CD4-positive, alpha-beta T cell (primary cell): Measurements from ENCODE around the gene PDZRN3. TPM values are rescaled to one million over a fixed set of nuclear protein-coding genes. Genes with fewer than 3 reads are reported as not detected.

Experiments used
- ATAC-seq: fragments of 200-7000 bp; cut with Tn5 transposase; one replicate; pipeline ENCODE4 v1.10.0; 2022; ENCODE audit warnings: mild to moderate bottlenecking; ENCODE audit not compliant: poor library complexity
- CTCF ChIA-PET: fragments of 350-600 bp; sonication (Branson Sonifier 250); formaldehyde crosslinking; loops from one replicate; lab custom pipeline; 2021; ENCODE audit warnings: antibody characterized with exemption, inconsistent platforms; lab: Charles Lee
- POLR2A ChIA-PET: fragments of 350-600 bp; sonication (Branson Sonifier 250); formaldehyde crosslinking; loops from one replicate; lab custom pipeline; 2021; ENCODE audit warnings: antibody characterized with exemption, inconsistent platforms; lab: Charles Lee
- DNase-seq, 14 experiments: peaks; one replicate each; pipeline ENCODE4 v3.0.0-alpha.2; 2013 to 2020; ENCODE audit warnings: mixed read lengths in 2 of 14
- H3K27ac ChIP-seq, 2 donors: one replicate each; pipeline versions ENCODE4 v1.5.1 to v1.7.0; 2013; ENCODE audit warnings: low read length in 2 of 2, low read depth in 1 of 2, mild to moderate bottlenecking in 1 of 2
- H3K27me3 ChIP-seq, 2 experiments: 1 replicate in 1 of 2; 2 replicates in 1 of 2; pipeline versions ENCODE4 v1.6.1 to v1.7.0; 2013; ENCODE audit warnings: low read length in 2 of 2, control low read depth in 1 of 2, mild to moderate bottlenecking in 1 of 2, moderate library complexity in 1 of 2; ENCODE audit not compliant: insufficient read depth in 2 of 2, control insufficient read depth in 1 of 2
- H3K36me3 ChIP-seq: one replicate; pipeline ENCODE4 v1.6.1; 2013; ENCODE audit warnings: low read length, control low read depth; ENCODE audit not compliant: insufficient read depth
- H3K4me1 ChIP-seq: one replicate; pipeline ENCODE4 v1.6.1; 2013; ENCODE audit warnings: low read length, control low read depth; ENCODE audit not compliant: insufficient read depth
- H3K4me3 ChIP-seq: one replicate; pipeline ENCODE4 v1.5.1; 2013; ENCODE audit warnings: mild to moderate bottlenecking, low read length, moderate library complexity
- H3K9me3 ChIP-seq, 2 experiments: 1 replicate in 1 of 2; 2 replicates in 1 of 2; pipeline versions ENCODE4 v1.6.1 to v1.7.0; 2013; ENCODE audit warnings: low read length in 2 of 2, mild to moderate bottlenecking in 2 of 2, control low read depth in 1 of 2, moderate library complexity in 1 of 2; ENCODE audit not compliant: control insufficient read depth in 1 of 2, insufficient read depth in 1 of 2
- H3K27ac Mint-ChIP-seq: one replicate; pipeline ENCODE4 v1.8.0; 2020; ENCODE audit warnings: mixed read lengths
- H3K27me3 Mint-ChIP-seq: one replicate; pipeline ENCODE4 v1.8.0; 2021; ENCODE audit warnings: mixed read lengths
- H3K36me3 Mint-ChIP-seq: one replicate; pipeline ENCODE4 v1.8.0; 2021; ENCODE audit warnings: low read depth, mixed read lengths
- H3K4me1 Mint-ChIP-seq: one replicate; pipeline ENCODE4 v1.8.0; 2021; ENCODE audit warnings: low read depth, mixed read lengths
- H3K4me3 Mint-ChIP-seq: one replicate; pipeline ENCODE4 v1.8.0; 2020; ENCODE audit warnings: mild to moderate bottlenecking, mixed read lengths
- H3K9me3 Mint-ChIP-seq: one replicate; pipeline ENCODE4 v1.8.0; 2020; ENCODE audit warnings: mixed read lengths
- intact Hi-C, 2 experiments: fragments of 100-400 bp; cut with DNase I in 1 of 2; cut with micrococcal nuclease in 1 of 2; formaldehyde crosslinking; loops; one replicate each; pipeline versions ENCODE4 v1.15.1 to v1.9.0; 2023 to 2025; cut with DNase I, micrococcal nuclease
- total RNA-seq, 174 experiments: library from RNA in 2 of 174; stranded (reverse) in 2 of 174; gene quantifications; one replicate each; pipeline ENCODE4 v1.2.3 and lab custom pipeline; 2021 to 2026
- TF ChIP-seq, protein P1 (sequence below): fragments of 200-600 bp; IDR thresholded peaks from one replicate; pipeline ENCODE4 v1.8.0; 2022; ENCODE audit warnings: antibody characterized with exemption, mild to moderate bottlenecking

PDZRN3 gene
- total RNA-seq, 2 experiments from 2014 or later: not detected

DNA sequence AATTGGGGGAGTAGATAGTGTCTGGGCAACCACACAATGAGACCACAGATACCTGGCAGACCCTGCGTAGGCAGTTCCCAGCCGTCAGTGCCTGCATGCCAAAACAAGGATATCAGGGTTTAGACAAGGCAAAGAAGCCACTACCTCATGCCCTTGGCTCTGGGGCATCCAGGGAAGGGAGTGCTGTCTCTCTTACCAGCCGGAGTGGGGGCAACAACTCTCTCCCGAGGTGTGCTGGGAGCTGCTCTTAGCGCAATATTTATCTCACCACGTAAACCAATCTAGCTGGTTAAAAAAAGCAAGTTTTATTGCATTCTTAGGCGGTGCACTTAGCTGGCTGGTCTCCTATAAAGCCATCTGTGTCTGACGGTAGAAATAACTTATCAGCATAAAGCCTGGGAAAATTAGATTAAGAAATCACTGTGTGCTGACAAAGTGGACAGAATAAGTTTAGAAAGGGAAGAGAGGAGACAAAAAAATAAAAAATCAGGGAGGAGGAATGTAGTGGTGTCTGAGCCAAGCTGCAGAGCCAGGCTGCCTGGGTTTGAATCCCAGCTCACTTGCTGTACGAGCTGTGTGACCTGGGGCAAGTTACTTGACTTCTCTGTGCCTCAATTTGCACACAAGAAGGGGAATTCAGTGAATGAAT lies 273.2 kb downstream of the PDZRN3 start:
- H3K9me3 ChIP-seq: no peaks in the 10 kb centered on the region
- no peak overlapping the region for H3K4me3 ChIP-seq
- Mint-ChIP-seq H3K9me3 (no peaks in the 10 kb centered on the region), H3K27ac (no peak overlapping the region), H3K4me1 (no peaks in the 10 kb centered on the region), H3K36me3 (no peaks in the 10 kb centered on the region), H3K27me3 (peaks cover 22% of the 10 kb centered on the region), H3K4me3 (no peak overlapping the region)
- CTCF ChIA-PET: no interaction called here
- H3K4me1 ChIP-seq: no peaks in the 10 kb centered on the region
- DNase-seq (no peak), ATAC-seq (no peak)
- H3K27me3 ChIP-seq: no peaks in the 10 kb centered on the region
- no peak overlapping the region for H3K27ac ChIP-seq
- no peaks in the 10 kb centered on the region for H3K36me3 ChIP-seq
- TF ChIP-seq, protein P1, sequence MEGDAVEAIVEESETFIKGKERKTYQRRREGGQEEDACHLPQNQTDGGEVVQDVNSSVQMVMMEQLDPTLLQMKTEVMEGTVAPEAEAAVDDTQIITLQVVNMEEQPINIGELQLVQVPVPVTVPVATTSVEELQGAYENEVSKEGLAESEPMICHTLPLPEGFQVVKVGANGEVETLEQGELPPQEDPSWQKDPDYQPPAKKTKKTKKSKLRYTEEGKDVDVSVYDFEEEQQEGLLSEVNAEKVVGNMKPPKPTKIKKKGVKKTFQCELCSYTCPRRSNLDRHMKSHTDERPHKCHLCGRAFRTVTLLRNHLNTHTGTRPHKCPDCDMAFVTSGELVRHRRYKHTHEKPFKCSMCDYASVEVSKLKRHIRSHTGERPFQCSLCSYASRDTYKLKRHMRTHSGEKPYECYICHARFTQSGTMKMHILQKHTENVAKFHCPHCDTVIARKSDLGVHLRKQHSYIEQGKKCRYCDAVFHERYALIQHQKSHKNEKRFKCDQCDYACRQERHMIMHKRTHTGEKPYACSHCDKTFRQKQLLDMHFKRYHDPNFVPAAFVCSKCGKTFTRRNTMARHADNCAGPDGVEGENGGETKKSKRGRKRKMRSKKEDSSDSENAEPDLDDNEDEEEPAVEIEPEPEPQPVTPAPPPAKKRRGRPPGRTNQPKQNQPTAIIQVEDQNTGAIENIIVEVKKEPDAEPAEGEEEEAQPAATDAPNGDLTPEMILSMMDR: no peak
- POLR2A ChIA-PET: no interaction called here
- intact Hi-C loops: no loop called here

DNA sequence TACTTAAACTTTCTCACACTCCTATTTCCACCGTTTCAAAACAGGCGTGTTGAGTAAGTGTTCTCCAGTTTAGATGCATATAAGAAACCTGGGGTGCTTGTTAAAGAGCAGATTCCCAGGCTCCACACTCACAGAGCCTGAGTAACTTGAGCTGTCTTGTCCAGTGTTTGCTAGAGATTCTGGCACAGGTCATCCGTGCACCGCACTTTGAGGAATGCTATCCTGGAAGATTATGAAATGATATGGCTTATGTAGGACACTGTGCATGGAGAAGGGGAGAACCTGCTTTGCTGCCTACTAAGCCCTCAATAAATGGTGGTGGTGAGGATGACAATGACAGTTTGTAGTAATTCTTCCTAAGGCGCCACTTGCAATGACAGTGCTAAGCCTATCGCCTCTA lies 273.7 kb downstream of the PDZRN3 start:
- Mint-ChIP-seq H3K4me1 (no peaks in the 10 kb centered on the region), H3K27ac (no peak overlapping the region), H3K27me3 (peaks cover 24% of the 10 kb centered on the region), H3K4me3 (no peak overlapping the region), H3K9me3 (no peaks in the 10 kb centered on the region), H3K36me3 (no peaks in the 10 kb centered on the region)
- POLR2A ChIA-PET: no interaction called here
- H3K4me3 ChIP-seq: no peak overlapping the region
- TF ChIP-seq, protein P1: no peak
- DNase-seq (no peak), ATAC-seq (no peak)
- CTCF ChIA-PET: no interaction called here
- H3K9me3 ChIP-seq: no peaks in the 10 kb centered on the region
- no peak overlapping the region for H3K27ac ChIP-seq
- no peaks in the 10 kb centered on the region for H3K27me3 ChIP-seq
- H3K4me1 ChIP-seq: no peaks in the 10 kb centered on the region
- H3K36me3 ChIP-seq: no peaks in the 10 kb centered on the region
- intact Hi-C loops: no loop called here

DNA sequence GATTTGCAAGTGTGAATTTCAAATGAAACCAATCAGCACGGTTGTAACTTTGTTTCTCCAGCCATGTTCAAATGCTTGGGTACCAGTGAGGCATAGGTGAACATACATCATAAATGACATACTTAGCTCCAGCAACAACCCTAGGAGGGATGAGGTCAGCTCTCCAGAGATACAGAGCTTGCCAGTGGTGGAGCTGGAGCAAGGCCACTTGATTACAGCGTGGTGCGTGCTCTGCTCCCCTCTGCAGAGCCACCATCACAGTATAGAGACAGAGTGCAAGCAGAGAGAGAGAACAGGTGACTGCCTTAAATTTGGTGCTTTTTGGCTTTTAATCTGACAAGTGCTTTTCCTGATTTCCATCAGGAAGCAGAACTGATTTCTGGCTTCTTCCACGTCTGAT lies 275.1 kb downstream of the PDZRN3 start:
- H3K9me3 Mint-ChIP-seq: no peaks in the 10 kb centered on the region
- H3K27me3 Mint-ChIP-seq: peaks cover 31% of the 10 kb centered on the region
- no peaks in the 10 kb centered on the region for H3K4me1 Mint-ChIP-seq
- intact Hi-C loops: no loop called here
- H3K4me3 ChIP-seq: no peak overlapping the region
- H3K27me3 ChIP-seq: no peaks in the 10 kb centered on the region
- no peak overlapping the region for H3K4me3 Mint-ChIP-seq
- no peaks in the 10 kb centered on the region for H3K36me3 ChIP-seq
- no peak overlapping the region for H3K27ac Mint-ChIP-seq
- POLR2A ChIA-PET: no interaction called here
- TF ChIP-seq, protein P1: no peak
- no peaks in the 10 kb centered on the region for H3K4me1 ChIP-seq
- no peak for ATAC-seq
- CTCF ChIA-PET: no interaction called here
- no peak for DNase-seq
- no peak overlapping the region for H3K27ac ChIP-seq
- no peaks in the 10 kb centered on the region for H3K9me3 ChIP-seq
- H3K36me3 Mint-ChIP-seq: no peaks in the 10 kb centered on the region
